UCSD-AML1 (cell line): ENCODE data around the gene NFE2L1.
"Not testable (repeated sequence)": the region's sequence is repeated elsewhere in the genome, so short reads cannot be mapped to it uniquely, and the experiment has no call there.

Experiments used
- DNase-seq: peaks from one replicate; lab custom pipeline; 2025; ENCODE audit not compliant: unreplicated experiment; lab: John Stamatoyannopoulos, UW

The NFE2L1 gene

DNA sequence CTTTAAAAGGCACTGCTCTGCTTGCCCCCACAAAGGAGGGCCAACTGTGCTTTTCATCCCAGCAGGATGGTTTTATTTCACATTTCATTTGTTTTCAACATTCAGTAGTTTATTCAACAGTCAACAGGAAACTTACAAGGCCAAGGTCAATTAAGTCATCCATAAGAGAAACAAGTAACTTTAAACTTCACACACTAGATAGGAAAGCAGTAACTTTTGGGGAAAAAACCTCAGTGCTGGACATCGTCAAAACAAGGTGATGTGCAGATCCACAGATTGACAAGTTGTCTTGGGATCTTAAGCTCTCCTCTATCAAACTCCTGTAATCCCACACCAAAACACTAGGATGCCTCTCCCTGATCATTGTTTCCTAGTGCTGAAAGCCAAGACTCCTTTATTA is 18.5 kb downstream of the NFE2L1 start:
- no peak for DNase-seq

DNA sequence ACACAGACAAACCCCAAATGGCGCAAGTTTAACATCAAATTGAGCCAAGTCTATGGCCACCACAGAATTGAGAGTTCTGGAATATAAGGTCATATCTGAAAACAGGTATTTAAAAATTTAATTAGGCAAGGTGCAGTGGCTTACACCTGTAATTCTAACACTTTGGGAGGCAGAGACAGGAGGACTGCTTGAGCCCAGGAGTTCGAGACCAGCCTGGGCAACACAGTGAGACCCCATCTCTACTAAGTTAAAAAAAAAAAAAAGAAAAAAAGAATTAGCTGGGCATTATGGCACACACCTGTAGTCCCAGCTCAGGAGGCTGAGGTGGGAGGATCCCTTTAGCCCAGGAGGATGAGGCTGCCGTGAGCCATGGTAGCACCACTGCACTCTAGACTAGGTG is 19.1 kb downstream of the NFE2L1 start:
- no peak for DNase-seq

DNA sequence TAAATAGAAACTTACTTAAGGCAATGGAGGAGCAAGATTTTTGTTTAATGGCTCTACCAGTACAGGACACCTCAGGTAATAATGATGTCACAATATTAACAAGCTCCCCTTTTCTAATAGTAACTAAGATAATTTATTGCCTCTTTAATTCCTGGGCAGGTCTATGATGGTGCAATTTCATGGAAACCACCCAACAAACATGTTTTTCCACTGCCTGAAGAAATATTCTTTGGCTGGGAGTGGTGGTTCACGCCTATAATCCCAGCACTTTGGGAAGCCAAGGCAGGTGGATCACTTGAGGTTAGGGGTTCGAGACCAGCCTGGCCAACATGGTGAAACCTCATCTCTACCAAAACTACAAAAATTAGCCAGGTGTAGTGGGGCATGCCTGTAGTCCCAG is 19.6 kb downstream of the NFE2L1 start:
- DNase-seq = not testable (repeated sequence)

DNA sequence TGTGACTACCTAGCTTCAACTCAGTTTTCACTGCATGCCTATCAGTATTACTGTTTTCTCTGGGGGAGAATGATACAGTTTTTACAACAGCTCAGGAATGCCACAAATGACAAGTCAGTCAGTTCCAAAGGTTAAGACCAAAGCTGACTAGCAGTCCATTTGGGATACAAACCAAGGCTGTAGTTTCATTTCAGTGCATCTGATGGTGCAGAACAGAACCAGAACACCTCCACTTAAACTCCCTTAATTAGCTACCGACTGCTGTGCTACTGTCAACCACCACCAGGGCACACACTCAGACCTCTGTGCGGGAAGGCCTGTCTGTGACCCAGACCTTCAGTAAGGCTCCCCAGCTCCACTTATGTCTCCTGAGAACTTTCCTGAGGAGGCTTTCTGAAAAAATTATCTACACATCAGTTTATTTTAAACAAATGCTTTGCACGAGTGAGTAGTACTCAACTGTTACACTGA is 20.4 kb downstream of the NFE2L1 start:
- no peak for DNase-seq

DNA sequence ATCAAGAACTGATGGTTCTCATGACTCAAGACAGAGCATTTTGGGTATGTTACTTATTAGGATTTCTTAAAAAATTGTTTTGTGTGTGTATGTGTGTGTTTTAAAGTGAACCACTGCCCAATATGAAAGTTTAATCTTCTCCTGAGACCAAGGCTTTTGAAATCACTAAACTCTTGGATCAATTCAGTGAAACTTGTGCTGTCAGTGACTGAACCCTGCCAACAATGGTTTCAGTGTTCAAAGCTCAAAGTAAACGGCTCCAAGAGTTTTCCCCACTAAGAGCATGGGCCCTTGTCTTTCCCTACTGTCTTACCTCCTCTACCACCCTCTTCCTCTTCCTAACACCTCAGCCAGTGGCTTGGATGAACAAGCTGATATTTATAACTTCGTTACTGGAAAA is 22.0 kb downstream of the NFE2L1 start:
- no peak for DNase-seq

DNA sequence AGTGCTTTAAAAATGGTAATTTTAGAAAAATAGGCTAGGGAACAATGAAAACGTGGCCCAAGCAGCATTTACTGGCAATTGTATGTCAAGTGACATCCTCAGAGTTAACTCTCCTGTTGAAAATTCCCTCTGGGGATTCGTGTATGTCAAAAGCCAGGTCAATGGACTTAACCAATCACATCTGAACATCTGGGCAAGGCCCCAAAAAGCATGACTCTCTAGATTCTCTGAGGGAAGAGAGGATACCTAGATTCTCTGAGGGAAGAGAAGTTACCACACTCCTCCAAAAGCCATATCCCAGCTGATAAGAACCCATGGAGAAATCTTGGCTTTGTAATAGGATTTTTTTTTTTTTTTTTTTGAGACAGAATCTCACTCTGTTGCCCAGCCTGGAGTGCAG is 23.5 kb downstream of the NFE2L1 start:
- no peak for DNase-seq

DNA sequence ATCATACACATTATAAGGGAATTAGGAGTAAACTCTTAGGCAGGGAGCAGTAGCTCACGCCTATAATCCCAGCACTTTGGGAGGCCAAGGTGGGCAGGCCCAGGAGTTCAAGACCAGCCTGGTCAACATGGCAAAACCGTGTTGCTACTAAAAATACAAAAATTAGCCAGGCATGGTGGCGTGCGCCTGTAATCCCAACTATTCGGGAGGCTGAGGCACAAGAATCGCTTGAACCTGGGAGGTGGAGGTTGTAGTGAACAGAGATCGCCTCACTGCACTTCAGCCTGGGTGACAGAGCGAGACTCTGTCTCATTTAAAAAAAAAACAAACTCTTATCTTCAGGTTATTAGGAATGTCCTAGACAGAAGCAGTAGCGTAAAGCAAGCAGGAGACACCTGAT is 24.7 kb downstream of the NFE2L1 start:
- not testable (repeated sequence) for DNase-seq

DNA sequence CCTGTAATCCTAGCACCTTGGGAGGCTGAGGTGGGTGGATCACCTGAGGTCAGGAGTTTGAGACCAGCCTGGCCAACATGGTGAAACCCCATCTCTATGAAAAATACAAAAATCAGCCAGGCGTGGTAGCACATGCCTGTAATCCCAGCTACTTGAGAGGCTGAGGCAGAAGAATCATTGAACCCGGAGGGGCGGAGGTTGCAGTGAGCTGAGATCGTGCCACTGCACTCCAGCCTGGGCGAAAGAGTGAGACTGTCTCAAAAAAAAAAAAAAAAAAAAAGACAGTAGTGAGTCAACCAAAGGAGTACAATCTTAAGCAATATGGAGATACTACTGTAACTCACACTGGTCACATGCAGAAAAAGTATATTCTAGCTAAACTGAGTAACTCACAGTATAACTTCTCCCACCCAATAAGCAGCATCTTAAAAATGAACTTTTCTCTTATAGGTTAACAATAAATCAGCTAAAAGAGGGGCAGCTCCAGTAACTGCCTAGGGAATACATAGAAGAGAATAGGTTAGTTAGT is 25.5 kb downstream of the NFE2L1 start:
- DNase-seq = not testable (repeated sequence)

DNA sequence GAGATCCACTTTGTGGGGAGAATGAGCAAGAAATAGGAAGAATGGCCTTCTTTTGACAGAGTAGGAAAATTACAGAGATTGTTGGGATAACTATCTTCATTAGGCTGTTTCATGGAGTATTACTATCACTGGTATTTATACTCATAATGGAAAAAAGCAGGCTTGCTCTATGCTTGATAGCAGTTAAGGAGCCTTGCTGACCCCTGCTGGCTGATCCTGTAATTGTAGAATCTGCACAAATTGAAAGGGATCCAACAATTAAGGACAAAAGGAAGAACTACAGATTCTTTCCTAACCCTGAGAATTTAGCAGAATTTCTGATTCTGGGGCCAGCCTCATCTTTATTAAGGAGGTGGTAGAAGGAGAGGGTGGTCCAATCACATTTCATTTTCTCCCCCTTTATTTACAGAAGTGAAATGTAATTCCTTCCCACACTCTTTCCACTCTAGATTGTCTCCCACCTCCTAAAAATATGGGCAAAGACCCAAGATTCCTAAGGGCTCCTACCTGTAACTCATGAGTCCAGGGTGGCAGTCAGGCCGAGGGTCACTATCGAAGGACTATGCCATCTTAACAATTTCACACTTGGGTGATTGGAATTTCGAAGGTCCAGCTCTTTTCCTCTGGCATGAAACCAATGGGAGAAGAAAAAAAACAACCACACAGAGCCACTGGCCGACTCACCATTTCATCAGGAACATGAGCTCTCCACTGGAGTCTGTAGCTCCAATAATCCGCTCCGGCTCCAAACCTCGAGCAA is 26.3 kb downstream of the NFE2L1 start:
- peak; percentile 37 for DNase-seq

DNA sequence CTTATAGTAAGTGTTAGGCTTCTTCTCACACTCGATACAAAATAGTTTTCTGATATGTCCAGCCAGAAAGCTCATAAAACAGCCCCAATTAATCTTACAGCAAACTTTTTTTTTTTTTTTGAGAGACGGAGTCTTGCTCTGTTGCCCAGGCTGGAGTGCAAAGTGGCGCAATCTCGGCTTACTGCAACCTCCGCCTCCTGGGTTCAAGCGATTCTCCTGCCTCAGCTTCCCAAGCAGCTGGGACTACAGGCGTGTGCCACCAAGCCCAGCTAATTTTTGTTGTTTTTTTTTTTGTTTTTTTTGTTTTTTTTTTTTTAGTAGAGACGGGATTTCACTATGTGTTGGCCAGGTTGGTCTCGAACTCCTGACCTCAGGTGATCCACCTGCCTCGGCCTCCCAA is 29.0 kb downstream of the NFE2L1 start:
- not testable (repeated sequence) for DNase-seq

DNA sequence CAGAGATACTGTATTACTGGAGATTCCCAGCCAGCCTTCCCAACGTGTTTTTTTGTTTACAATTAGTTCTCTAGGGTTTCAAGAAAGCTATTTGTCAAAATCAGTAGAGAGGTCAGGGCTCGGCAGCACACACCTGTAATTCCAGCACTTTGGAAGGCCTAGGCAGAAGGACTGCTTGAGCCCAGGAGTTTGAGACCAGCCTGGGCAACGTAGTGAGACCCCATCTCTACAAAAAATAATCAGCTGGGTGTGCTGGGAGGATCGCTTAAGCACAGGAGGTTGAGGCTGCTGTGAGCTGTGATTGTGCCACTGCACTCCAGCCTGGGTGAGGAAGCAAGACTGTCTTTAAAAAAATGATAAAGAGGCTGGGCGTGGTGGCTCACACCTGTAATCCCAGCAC is 33.7 kb downstream of the NFE2L1 start:
- DNase-seq = no peak

DNA sequence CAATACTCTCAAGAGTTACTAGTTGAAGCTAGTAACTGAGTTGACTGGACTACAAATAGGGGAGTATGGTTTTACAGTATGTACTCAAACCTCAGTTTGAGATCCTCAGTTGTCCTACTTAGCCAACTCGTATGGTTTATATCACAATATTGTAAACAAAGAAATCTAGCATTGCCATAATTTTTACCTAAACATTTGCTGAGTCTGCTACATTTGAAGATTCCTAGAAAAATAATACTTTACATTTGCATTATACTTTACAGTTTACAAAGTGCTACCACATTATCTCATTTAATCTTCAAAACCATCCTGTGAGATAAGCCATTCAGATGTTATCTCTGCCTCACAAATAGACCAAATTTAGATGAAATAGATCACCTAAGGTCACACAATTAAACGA is 36.8 kb downstream of the NFE2L1 start:
- DNase-seq = no peak

DNA sequence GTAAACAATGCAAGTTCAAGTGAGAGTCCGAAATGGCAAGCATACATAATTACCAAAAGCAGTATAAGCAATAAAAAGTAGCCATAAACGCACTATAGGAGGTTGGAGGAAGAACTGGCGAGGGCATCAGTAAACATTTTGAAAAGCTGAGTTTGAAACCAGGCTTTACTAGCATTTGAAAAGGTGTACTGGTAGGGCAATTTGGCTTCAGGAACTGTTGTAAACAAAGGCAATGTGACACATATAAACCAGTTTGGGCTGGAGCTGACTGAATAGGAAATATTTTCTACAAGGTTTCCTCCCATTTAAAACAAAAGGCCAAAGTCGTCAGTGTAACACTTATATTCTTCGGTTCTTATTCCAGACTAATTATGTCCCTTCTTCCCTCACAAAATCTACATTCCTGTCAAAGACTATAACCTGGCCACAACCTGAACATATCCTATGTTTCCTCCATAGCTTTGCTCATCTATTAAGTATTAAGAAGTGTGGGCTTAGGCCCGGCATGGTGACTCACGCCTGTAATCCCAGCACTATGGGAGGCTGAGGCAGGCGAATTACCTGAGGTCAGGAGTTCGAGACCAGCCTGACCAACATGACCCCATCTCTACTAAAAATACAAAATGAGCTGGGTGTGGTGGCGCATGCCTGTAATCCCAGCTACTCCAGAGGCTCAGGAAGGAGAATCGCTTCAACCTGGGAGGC is 45.3 kb downstream of the NFE2L1 start:
- DNase-seq = no peak

DNA sequence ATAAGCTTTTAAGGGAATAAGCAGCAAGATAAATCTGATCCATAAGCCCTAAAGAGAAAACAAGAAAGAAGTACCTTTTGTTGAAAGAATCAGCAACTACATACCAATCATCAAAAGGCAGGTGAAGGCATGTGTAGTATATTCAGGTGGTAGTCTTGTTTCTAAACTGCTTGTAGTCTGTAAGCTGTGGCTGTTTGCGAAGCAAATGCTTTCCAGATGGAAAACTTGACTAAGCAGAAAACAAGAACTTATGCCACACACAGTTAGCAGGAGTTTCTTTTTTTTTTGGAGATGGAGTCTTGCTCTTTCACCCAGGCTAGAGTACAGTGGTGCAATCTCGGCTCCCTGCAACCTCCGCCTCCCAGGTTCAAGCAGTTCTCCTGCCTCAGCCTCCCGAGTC is 47.5 kb downstream of the NFE2L1 start:
- no peak for DNase-seq

DNA sequence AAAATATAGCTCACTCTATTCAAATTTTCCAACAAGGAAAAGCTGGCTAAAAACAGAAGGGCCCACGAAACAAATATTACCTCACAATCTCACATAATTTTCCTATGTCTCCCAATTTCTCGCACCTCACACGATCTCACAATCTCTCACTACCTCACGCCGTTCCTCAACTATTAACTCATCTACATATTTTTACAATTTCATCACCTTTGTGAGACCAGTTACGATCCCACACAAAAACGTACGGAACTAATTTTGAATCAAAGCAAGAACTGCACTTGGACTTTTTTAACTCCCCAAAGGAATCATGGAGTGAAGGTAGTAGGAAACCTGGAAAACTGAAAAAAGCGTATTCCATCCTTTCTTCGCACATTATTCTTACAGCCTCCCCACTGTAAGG is 52.0 kb downstream of the NFE2L1 start:
- no peak for DNase-seq

DNA sequence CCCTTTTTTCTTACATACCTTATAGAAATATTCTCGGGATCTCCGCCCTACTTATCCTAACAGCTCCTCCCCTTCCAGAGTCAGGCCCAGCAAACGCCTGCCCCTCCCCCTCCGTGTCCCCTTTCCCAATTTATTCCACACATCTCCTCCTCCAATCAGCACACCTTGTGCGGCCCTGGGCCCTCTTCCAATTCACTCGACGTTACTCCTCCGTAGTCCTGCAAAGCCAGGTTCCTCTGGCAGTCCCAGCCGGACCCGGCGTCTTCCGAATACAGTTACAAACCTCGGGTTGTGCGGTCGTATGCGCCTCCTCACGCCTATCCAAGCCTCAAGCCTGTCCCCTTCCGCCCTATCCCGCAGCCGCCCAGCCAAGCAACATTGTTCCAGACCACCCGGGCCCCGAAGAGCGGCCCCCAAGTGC is 52.4 kb downstream of the NFE2L1 start:
- DNase-seq = no peak

DNA sequence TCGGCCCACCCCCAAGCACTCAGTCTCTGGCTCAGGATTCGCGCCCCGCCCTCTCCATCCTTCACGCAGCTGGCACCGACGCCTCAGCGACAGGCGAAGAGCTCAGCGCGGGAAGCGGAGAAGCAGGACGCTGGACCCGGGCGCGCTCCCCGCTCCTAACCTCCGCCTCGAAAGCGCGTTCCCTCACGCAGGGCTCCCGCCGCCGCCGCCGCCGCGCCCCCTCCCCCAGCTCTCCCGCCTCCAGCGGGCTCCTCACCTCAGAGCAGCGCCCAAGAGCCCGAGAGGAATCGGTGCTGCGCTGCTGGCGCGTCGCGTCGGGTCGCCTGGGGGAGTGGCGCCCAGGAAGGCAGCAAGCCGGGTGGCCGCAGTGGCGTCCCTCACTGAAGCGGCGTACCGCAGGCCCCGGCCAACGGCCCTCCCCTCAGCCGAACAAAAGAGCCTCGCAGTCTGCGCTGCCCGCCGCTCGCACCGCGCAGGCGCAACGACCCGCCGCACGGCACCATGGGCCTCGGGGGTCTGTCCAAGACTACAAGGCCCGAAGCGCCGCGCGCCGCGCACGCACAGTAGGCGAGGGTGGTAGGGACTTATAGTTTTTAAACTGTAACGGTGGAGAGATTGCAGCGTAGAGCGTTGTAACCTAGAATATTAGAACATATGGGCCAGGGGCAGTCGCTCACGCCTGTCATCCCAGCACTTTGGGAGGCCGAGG is 53.0 kb downstream of the NFE2L1 start, which contains the start of gene CBX1:
CBX1 (minus strand) TSS at position 467 of the 709 bp plus-strand sequence. CDS start 24,474 bp downstream, outside the sequence.
- peak; percentile 95 for DNase-seq

DNA sequence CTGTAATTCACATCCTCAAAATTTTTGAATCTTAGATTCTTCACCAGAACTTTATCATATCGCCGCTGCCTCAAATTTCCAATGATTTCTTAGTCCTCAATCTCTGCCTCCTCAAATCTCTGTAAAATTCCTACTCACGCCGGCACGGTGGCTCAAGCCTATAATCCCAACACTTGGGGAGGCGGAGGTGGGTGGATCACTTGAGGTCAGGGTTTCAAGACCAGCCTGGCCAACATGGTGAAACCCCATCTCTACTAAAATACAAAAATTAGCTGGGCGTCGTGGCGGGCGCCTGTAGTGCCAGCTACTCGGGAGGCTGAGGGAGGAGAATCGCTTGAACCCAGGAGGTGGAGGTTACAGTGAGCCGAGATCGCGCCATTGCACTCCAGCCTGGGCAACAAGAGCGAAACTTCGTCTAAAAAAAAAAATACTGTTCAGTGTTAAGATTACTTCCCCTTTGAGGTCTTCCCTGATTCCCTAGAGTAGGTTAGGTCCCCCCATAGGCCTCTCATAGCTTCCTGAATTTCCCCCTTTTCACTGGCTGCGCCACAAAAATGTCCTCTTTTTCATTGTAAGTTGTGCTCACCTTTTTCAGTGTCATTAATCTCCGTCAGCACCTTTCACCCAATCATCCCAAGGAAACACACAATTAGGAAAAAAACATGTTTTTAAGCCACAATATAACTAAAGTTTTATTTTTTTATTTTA is 54.0 kb downstream of the NFE2L1 start:
- no peak for DNase-seq

DNA sequence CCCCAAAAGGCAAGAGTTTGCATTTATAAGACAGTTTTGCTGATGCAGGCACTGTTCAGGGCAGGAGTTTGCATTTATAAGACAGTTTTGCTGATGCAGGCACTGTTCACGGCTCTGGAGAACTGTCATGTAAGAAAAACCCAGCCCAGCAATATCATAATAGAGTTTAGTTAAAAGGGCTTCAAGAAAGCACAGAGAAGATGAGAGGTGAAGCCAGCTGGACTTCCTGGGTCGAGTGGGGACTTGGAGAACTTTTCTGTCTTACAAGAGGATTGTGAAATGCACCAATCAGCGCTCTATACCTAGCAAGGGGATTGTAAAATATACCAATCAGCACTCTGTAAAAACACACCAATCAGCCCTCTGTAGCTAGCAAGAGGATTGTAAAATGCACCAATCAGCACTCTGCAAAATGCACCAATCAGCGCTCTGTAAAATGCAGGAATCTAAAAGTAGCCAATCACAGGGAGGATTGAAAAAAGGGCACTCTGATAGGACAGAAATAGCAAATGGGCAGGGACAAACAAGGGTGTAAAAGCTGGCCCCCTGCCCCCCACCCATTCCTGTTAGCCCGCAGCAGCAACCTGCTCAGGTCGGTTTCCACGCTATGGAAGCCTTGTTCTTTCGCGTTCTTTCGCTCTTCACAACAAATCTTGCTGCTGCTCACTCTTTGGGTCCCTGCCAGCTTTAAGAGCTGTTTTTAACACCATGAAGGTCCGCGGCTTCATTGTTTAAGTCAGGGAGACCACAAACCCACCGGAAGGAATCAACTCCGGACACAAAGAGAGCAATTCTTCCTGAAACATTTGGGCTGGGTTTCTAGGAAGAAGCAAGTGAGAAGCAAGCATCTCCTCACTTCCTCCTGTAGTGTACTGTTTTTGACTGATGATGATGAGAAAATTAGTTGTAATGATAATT is 54.9 kb downstream of the NFE2L1 start:
- peak; percentile 59 for DNase-seq

DNA sequence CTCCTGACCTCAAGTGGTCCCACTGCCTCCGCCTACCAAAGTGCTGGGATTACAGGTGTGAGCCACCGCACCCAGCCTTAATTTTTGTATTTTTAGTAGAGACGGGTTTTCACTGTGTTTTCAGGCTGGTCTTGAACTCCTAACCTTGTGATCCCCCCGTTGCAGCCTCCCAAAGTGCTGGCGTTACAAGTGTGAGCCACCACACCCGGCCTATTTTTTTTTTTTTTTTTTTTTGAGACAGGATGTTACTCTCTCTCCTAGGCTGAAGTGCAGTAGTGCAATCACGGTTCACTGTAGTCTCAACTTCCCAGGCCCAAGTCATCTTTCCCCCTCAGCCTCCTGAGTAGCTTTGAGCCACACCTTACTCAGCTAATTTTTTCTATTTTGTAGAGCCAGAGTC is 56.3 kb downstream of the NFE2L1 start:
- no peak for DNase-seq
